Frontal cortex (tissue), 4 donors: ENCODE data around the gene TLX3. TPM values are rescaled to one million over a fixed set of nuclear protein-coding genes. Genes with fewer than 3 reads are reported as not detected.
A peak's percentile ranks its signal among the peaks of the same experiment; 100 is the strongest.
"Not testable (repeated sequence)": the region's sequence is repeated elsewhere in the genome, so short reads cannot be mapped to it uniquely, and the experiment has no call there.

Experiments used
- DNase-seq, 2 donors: peaks; one replicate each; pipeline ENCODE4 v3.0.0; 2012; ENCODE audit warnings: low spot score in 2 of 2
- FAIRE-seq: peaks from 2 replicates; lab custom pipeline; 2012; peaks lifted over from hg19 to GRCh38; lab: Jason Lieb, UNC
- total RNA-seq: library from RNA; depleted of rRNA; stranded (reverse); fragments of >200 nt; gene quantifications from one replicate; pipeline ENCODE4 v1.2.3, GENCODE V29; 2014
- donor health status: control.
- donor health status: control.
- donor health status: control.

Gene TLX3
- total RNA-seq = not detected

GRCh38 chr5:171308453-171309275 is at the start of gene TLX3:
Gene TLX3 (plus strand): TSS chr5:171309248. CDS start chr5:171309366, 118 bp downstream.
- FAIRE-seq (no peak), DNase-seq (peak in 1 of 2 donors; percentile 50)

GRCh38 chr5:171261361-171261760 is 47.7 kb upstream of the TLX3 start:
- DNase-seq = no peak
- no peak for FAIRE-seq

GRCh38 chr5:171261904-171262303 is 47.1 kb upstream of the TLX3 start:
- FAIRE-seq = no peak
- DNase-seq = no peak

- no peak for FAIRE-seq
Measured at GRCh38 chr5:171263181-171263580, 45.9 kb upstream of the TLX3 start.

DNA sequence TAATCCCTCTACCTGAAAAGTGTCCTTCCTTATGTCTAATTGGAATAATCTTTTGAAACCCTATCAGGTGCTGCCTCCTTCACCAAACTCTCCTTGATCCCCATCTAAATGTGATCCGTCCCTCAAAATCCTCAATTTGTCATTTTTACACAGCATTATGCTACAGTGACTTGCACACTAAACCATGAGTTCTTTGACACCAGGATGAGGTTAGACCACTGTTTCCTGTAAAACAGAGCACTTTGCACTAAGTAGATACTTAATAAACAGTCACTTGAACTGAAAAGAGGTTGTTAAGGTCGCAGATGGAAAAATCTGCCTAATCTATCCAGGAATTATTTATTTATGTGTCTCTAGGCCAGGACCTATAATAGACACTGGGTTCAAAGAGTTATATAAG is 44.2 kb upstream of the TLX3 start:
- DNase-seq = no peak
- no peak for FAIRE-seq

More at GRCh38 chr5:171263181-171263580, 45.9 kb upstream of the TLX3 start:
- no peak for DNase-seq

DNA sequence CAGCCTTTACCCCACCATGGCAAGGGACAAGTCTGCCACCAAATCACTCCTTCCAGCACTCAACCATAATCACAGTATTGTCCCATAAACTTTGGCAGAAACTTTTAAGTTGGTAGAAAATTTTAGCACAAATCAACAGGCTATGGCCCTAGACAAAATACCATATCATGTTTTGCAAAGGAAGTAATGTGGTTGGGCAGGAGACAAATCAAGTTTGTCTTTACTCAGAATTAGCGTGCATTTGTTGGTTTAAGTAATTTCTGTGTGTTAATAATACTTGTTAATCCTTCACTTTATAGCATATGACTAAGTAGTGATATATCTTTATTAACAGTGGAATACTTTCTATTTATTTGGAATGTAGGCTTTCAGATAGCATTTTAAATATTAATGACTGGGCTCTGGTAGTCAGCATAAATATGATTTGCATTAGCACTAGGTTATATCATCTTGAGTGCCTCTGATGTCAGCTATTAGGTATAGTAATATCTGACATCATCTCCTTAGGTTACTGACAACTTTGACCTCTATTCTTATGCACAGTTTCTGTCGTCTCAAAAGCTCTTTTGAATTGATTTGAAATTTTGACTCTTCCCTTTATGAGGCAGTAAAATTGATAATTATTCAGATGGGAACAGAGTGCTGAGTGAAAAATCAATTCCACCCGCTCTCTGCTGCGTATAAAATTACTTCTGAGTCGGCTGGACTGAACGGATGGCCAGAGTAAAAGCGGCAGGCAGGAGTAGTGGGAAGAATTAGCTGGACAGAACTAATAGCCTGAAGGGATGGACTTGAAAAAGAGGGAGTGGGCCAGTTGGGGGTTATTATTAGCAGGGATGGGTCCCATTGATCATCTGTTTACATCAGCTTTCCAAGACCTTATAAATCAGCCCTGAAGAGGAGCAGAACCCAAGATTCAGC is 40.1 kb upstream of the TLX3 start:
- DNase-seq (no peak), FAIRE-seq (no peak)

- FAIRE-seq (no peak), DNase-seq (no peak)
Measured at GRCh38 chr5:171269717-171270116, 39.3 kb upstream of the TLX3 start.

- DNase-seq = no peak
- no peak for FAIRE-seq
Measured at GRCh38 chr5:171270136-171270535, 38.9 kb upstream of the TLX3 start.

GRCh38 chr5:171271798-171272197 is 37.2 kb upstream of the TLX3 start:
- no peak for FAIRE-seq
- DNase-seq = no peak

DNA sequence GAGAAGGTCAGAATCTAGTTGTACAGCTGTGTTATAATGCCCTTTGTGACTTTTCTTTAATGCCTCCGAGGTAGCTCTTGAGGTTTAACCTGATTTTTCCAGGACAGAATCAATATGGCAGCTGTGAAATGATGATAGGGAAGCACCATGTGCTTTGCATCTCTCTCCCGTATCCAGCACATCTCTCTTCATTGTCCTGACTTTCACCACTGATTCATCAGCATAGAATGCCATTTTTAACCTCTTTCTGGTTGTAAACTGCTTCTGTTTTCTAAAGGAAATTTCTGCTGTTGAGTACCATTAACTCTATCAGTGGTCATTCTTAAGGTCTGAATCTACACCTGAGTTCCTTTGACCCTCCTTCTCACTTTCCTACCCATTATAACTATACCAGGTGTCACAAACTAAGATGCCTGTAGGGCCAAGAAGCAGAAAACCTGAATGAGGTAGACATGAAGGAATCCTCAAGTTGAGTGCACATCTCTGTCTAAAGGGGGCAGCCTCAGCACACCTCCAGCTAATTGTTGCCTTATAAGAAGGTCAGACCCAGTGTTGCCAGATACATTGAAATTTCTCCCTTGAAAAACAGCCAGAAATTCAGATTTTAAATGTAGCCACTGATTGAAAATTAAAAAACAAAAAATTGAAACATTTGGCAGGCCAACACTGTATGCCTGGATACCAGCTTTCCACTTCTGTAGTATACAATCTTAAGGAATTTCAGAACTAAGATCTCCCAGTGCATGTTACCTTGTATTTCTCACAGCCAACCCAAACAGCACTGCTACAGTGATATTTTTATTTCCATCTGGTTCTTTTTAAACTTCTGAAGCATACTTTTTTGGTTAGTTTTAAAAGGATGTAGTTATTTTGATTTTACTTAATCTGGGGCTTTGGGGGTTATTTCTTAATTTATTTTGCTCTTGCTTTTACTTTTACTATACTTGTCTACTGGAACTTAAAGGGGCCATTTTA is 35.8 kb upstream of the TLX3 start:
- FAIRE-seq (no peak), DNase-seq (no peak)

DNA sequence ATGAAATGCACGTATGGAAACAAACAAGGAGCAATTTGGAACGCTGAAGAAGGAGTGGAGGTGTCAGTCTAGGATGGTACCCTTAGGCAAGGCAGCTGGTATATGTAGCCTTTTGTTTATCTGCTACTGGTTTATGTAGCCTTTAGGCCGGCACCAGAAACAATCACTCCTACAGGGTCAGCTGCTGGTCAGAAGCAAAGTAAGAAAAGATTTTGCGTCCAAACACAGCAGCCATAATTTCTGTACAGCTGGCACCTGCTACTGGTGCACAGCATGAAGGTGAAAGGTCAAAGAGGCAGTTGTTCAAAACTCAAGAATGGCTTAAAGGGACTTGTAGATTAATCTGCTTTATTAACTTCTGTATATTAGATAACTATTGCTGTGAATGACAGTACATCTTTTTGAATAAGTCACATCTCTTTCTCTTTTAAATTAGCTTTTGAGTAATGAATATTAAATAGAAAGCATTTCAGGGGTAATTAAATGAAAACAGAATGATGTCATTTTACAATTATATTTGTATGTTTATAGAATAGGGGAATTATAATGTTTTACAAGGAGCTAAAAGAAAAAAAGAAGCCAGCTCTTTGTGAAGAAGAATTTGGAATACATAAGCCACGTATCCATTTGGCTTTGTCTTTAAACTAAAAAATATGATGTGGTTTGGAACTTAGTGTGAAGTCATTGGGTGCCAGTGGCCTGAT is 33.1 kb upstream of the TLX3 start:
- no peak for FAIRE-seq
- no peak for DNase-seq

- FAIRE-seq (no peak), DNase-seq (no peak)
Measured at GRCh38 chr5:171283753-171284152, 25.3 kb upstream of the TLX3 start.

GRCh38 chr5:171285465-171285864 is 23.6 kb upstream of the TLX3 start:
- FAIRE-seq (no peak), DNase-seq (no peak)

DNA sequence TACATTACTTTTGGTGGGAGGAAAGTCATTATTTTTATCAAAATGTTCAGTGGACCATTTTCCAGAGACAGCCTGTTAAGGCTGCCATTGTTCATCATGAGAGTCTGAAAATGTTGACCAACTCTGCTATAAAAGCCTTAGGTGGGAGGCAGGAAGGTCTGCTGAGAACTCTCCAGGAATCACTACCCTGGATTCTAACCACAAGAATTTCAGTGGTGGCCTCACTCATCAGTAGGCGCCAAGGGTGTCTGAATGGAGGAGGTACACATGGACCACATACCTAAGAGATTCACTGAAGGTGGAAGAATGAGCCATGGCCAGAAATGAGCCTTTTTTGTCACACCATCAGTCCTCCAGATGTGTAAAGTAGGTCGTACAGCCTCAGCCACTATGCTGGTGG is 21.0 kb upstream of the TLX3 start:
- no peak for DNase-seq
- no peak for FAIRE-seq

GRCh38 chr5:171291371-171291770 is 17.7 kb upstream of the TLX3 start:
- FAIRE-seq = no peak

DNA sequence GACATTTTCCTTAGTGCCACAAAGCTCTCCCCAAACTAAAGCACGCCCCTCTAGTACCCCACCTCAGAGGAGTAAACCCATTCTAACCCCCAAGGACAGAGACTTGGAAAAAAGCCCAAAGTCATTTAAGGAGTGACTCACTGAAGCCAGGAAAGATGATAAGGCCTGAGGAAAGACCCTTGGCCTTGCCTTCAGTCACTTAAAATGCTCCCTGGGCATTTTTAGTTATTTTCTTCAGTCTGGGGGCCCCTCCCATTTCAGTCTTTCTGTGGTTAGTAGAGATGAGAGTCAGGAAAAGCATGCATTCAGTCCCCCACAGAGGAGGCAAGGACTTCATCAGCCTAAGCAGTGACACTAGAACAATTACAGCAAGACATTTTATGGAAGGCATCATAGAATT is 13.7 kb upstream of the TLX3 start:
- DNase-seq (no peak), FAIRE-seq (no peak)

More at GRCh38 chr5:171291371-171291770, 17.7 kb upstream of the TLX3 start:
- no peak for DNase-seq

GRCh38 chr5:171295801-171296200 is 13.2 kb upstream of the TLX3 start:
- no peak for FAIRE-seq
- no peak for DNase-seq

DNA sequence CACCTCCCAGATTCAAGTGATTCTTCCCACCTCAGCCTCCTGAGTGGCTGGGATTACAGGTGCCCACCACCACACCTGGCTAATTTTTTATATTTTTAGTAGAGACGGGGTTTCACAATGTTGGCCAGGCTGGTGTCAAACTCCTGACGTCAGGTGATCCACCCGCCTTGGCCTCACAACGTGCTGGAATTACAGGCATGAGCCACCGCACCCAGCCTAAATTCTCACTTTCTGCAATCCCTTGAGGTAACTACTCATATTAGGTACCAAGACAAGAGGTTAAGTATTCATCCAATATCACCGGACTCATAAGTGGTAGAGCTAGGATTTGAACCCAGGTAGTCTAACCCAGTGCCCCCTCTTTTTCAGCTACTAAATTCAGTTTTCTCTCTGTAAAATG is 11.1 kb upstream of the TLX3 start:
- not testable (repeated sequence) for FAIRE-seq, DNase-seq

- FAIRE-seq (no peak), DNase-seq (no peak)
Measured at GRCh38 chr5:171299228-171299627, 9.8 kb upstream of the TLX3 start.
